Body of pancreas (tissue), 4 donors: ENCODE measurements around the gene UGT1A6.

Experiments used
- CTCF ChIP-seq, 7 experiments: fragments of 450-650 bp in 4 of 7; fragments of 200-600 bp in 3 of 7; sonication (generic) in 3 of 7; IDR thresholded peaks; one replicate each; pipeline ENCODE4 v1.5.1; 2016 to 2019; ENCODE audit warnings: antibody characterized with exemption in 7 of 7
- POLR2A ChIP-seq, 3 donors: fragments of 450-650 bp; IDR thresholded peaks; one replicate each; pipeline ENCODE4 v1.6.1; 2016; ENCODE audit warnings: antibody characterized with exemption in 3 of 3, mild to moderate bottlenecking in 2 of 3

DNA sequence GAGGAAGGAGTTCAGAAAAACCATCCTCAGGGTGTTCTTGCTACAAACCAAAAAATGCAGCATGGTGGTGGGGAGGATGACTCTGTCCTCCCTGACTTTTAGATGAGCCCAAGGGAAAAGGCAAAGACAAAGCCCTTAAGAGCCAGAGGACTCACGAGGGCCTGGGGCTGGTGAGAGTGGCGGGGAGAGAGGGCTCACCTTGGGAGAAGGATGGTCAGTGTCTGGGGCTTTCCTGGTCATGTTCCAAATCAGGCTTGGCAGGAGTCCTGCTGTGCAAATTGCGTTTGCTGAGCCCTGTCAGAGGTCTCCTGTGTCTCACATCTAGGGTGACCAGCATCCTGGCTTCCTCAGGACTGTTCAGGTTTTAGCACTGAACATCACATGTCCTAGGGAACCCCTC is 72.1 kb downstream of the UGT1A6 start:
- no peak for TF ChIP-seq CTCF (IDR thresholded peaks at IDR 0.05)
- TF ChIP-seq POLR2A (IDR thresholded peaks at IDR 0.05), result no peak
